Hepatocyte (in vitro differentiated cells): ENCODE results near the gene NUAK1. TPM values are rescaled to one million over a fixed set of nuclear protein-coding genes. Genes with fewer than 3 reads are reported as not detected.
A peak's percentile ranks its signal among the peaks of the same experiment; 100 is the strongest.
"Not testable (repeated sequence)": the region's sequence is repeated elsewhere in the genome, so short reads cannot be mapped to it uniquely, and the experiment has no call there.

Experiments used
- DNase-seq: peaks from one replicate; pipeline ENCODE4 v3.0.0-alpha.2; 2016; ENCODE audit warnings: low spot score
- H2AFZ ChIP-seq: fragments of 200-600 bp; sonication (generic); 2 replicates; pipeline ENCODE4 v1.6.0; 2016; ENCODE audit warnings: antibody characterized with exemption, mild to moderate bottlenecking
- H3K27ac ChIP-seq: fragments of 200-600 bp; sonication (generic); 2 replicates; pipeline ENCODE4 v1.5.1; 2016; ENCODE audit warnings: mild to moderate bottlenecking
- H3K27me3 ChIP-seq: fragments of 200-600 bp; sonication (generic); 2 replicates; pipeline ENCODE4 v1.6.1; 2016
- H3K36me3 ChIP-seq: fragments of 200-600 bp; sonication (generic); replicated peaks from 2 replicates; pipeline ENCODE4 v1.5.1; 2016; ENCODE audit warnings: low read depth; ENCODE audit not compliant: insufficient read depth
- H3K4me1 ChIP-seq: fragments of 200-600 bp; sonication (generic); 2 replicates; pipeline ENCODE4 v1.5.1; 2016; ENCODE audit warnings: mild to moderate bottlenecking, moderate library complexity; ENCODE audit not compliant: insufficient read depth
- H3K4me2 ChIP-seq: fragments of 200-600 bp; sonication (generic); 2 replicates; pipeline ENCODE4 v1.6.0; 2016
- H3K4me3 ChIP-seq: fragments of 200-600 bp; sonication (generic); 2 replicates; pipeline ENCODE4 v1.5.1; 2016; ENCODE audit warnings: mild to moderate bottlenecking
- H3K79me2 ChIP-seq: fragments of 200-600 bp; sonication (generic); 2 replicates; pipeline ENCODE4 v1.6.0; 2017; ENCODE audit warnings: mild to moderate bottlenecking
- H3K9me2 ChIP-seq: fragments of 200-600 bp; sonication (generic); replicated peaks from 2 replicates; pipeline ENCODE4 v1.6.0; 2017; ENCODE audit warnings: mild to moderate bottlenecking; ENCODE audit not compliant: insufficient read depth
- H3K9me3 ChIP-seq: fragments of 200-600 bp; sonication (generic); 2 replicates; pipeline ENCODE4 v1.5.1; 2016; ENCODE audit warnings: low read depth, mild to moderate bottlenecking
- H4K20me1 ChIP-seq: fragments of 200-600 bp; sonication (generic); 2 replicates; pipeline ENCODE4 v1.6.0; 2016; ENCODE audit warnings: mild to moderate bottlenecking; ENCODE audit not compliant: insufficient read depth, poor library complexity, severe bottlenecking
- EZH2 ChIP-seq: fragments of 200-600 bp; sonication (generic); IDR thresholded peaks from 2 replicates; pipeline ENCODE4 v1.6.1; 2016; ENCODE audit warnings: antibody characterized with exemption, mild to moderate bottlenecking, borderline replicate concordance
- EZH2phosphoT487 ChIP-seq: fragments of 200-600 bp; sonication (generic); IDR thresholded peaks from one replicate; pipeline ENCODE4 v1.6.1; 2018; ENCODE audit warnings: antibody characterized with exemption, mild to moderate bottlenecking, low read depth, moderate library complexity; ENCODE audit not compliant: unreplicated experiment, severe bottlenecking
- WGBS: methylation state at CpG from one replicate; pipeline ENCODE4 v1.1.6; 2016; ENCODE audit warnings: low lambda C conversion rate; ENCODE audit errors: missing lambda C conversion rate; 5-methylcytosine and 5-hydroxymethylcytosine counted together
- polyA plus RNA-seq: library from polyadenylated mRNA; unstranded; fragments of >200 nt; fragmentation: Nextera tagmentation; extraction: Ambion mirVana; gene quantifications from 2 replicates; pipeline ENCODE4 v1.2.1, GENCODE V29; 2016
- total RNA-seq: library from RNA; depleted of rRNA; stranded (reverse); fragments of >200 nt; gene quantifications from 2 replicates; pipeline ENCODE4 v1.2.3, GENCODE V29; 2014
- TF ChIP-seq, protein P1 (sequence below): fragments of 200-600 bp; sonication (generic); IDR thresholded peaks from 2 replicates; pipeline ENCODE4 v1.5.1; 2016; ENCODE audit warnings: antibody characterized with exemption, mild to moderate bottlenecking; ENCODE audit not compliant: poor library complexity

The NUAK1 gene
- total and polyA plus RNA-seq, 2 experiments from 2014 or later, result 3.5 to 13.0 TPM

DNA sequence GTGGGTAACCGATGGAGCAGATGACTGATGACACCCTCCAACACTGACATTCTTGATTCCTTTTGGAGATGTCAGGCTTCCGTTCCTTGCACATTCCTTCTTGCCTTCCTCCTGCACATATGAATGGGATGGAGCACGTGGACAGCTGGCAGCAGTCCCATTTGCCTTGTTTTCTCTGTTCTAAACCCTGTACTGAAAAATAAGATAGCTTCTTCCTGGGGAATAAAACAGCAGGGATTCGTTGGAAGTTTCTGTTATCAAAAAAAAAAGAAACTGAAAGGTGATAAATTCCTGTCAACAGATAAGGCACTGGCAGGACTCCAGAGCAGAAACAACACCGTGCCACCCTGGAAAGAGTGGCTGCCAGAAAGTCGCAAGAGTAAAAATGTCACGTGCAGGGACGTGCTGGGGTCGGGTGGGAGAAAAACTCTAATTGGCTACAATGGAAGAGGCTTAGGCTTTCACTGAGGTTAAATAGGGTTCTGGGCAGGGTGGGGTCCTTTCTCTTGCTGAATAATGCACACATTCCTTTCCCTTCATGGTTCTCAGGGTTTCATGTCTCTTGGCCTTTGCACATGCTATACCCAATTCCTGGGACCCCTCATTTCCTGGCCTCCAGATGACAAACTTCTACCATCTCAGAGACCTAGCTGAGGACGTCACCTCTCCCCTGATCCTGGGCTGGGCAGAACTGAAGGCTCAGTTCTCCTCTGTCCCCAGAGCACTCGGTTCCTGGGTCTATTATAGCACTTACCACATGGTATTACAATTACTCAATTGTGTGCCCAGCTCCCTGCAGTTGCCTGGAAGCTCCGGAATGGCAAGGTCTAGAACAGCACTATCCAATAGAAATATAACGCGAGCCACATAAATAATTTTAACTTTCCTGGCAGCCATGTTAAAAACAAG, 7.0 kb upstream of the NUAK1 start:
- Histone ChIP-seq H3K79me2 (peaks cover 28% of the 10 kb centered on the region), H3K9me2 (no peaks in the 10 kb centered on the region), H3K36me3 (no peaks in the 10 kb centered on the region), H4K20me1 (peaks cover 6% of the 10 kb centered on the region), H3K4me1 (peaks cover 10% of the 10 kb centered on the region), H3K27me3 (no peaks in the 10 kb centered on the region), H3K4me2 (no peak overlapping the region), H2AFZ (no peak overlapping the region), H3K27ac (no peak overlapping the region), H3K9me3 (no peaks in the 10 kb centered on the region), H3K4me3 (no peak overlapping the region)
- WGBS, result 61% methylated on average over 14 of the region's 14 CpGs
- no peak for DNase-seq
- TF ChIP-seq EZH2 (no peak), EZH2phosphoT487 (no peak)
- TF ChIP-seq, protein P1, sequence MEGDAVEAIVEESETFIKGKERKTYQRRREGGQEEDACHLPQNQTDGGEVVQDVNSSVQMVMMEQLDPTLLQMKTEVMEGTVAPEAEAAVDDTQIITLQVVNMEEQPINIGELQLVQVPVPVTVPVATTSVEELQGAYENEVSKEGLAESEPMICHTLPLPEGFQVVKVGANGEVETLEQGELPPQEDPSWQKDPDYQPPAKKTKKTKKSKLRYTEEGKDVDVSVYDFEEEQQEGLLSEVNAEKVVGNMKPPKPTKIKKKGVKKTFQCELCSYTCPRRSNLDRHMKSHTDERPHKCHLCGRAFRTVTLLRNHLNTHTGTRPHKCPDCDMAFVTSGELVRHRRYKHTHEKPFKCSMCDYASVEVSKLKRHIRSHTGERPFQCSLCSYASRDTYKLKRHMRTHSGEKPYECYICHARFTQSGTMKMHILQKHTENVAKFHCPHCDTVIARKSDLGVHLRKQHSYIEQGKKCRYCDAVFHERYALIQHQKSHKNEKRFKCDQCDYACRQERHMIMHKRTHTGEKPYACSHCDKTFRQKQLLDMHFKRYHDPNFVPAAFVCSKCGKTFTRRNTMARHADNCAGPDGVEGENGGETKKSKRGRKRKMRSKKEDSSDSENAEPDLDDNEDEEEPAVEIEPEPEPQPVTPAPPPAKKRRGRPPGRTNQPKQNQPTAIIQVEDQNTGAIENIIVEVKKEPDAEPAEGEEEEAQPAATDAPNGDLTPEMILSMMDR, result no peak

DNA sequence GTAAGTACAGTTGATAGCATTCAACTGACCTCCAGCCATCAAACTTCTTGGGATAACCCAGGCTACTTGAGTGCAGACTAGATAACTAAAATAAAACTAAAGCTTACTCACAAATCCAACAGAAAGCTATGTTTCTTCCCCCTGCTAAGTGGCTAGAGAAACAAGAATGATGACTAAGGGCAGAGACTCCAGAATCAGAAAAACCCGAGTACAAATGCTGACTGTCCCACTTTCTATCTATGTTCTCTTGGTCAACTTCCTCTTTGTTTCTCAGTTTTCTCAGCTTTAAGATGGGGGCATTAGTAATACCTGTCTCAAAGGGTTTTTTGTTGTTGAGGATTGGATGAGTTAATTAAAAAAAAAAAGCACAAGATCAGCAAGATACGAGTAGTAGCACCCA, 6.1 kb upstream of the NUAK1 start:
- no peaks in the 10 kb centered on the region for H3K36me3 ChIP-seq
- H3K4me2 ChIP-seq, result no peak overlapping the region
- no peak overlapping the region for H3K27ac ChIP-seq
- H3K4me1 ChIP-seq, result peaks cover 17% of the 10 kb centered on the region
- no peak overlapping the region for H3K4me3 ChIP-seq
- no peaks in the 10 kb centered on the region for H3K9me3 ChIP-seq
- H3K79me2 ChIP-seq, result peaks cover 38% of the 10 kb centered on the region
- no peaks in the 10 kb centered on the region for H3K9me2 ChIP-seq
- TF ChIP-seq, protein P1, result no peak
- TF ChIP-seq EZH2 (no peak), EZH2phosphoT487 (no peak)
- DNase-seq, result no peak
- WGBS, result 81% methylated on average over 2 of the region's 2 CpGs
- H2AFZ ChIP-seq, result no peak overlapping the region
- peaks cover 10% of the 10 kb centered on the region for H4K20me1 ChIP-seq
- no peaks in the 10 kb centered on the region for H3K27me3 ChIP-seq

DNA sequence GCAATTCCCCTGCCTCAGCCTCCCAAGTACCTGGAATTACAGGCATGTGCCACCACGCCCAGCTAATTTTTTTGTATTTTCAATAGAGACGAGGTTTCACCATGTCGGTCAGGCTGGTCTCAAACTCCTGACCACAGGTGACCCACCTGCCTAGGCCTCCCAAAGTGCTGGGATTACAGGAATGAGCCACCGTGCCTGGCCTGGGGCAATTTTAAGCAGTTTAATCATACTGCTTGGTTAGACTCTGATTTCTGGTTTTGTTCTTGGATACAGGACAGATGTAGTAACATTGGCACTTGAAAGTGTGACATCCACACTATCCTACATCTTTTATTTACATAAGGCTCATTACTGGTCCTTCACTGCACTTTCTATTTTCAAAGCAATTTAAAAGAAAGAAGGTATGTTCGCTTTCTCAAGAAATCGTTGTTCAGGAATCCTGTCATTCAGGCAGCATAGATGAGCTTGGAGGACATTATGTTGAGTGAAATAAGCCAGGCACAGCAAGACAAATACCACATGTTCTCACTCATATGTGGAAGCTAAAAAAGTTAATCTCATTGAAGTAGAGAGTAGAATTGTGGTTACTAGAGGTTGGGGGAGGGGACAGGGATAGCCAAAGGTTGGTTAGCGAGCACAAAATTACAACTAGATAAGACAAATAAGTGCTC, 4.0 kb upstream of the NUAK1 start:
- Histone ChIP-seq H3K4me2 (peak overlapping the region; percentile 37), H3K79me2 (peaks cover 50% of the 10 kb centered on the region), H4K20me1 (peaks cover 10% of the 10 kb centered on the region), H3K36me3 (no peaks in the 10 kb centered on the region), H3K27me3 (no peaks in the 10 kb centered on the region), H3K9me3 (no peaks in the 10 kb centered on the region), H3K4me3 (no peak overlapping the region), H2AFZ (no peak overlapping the region), H3K27ac (no peak overlapping the region), H3K4me1 (peaks cover 17% of the 10 kb centered on the region), H3K9me2 (no peaks in the 10 kb centered on the region)
- TF ChIP-seq, protein P1, result no peak
- TF ChIP-seq EZH2, result no peak
- TF ChIP-seq EZH2phosphoT487, result no peak
- no peak for DNase-seq
- WGBS, result 66% methylated on average over 7 of the region's 7 CpGs

DNA sequence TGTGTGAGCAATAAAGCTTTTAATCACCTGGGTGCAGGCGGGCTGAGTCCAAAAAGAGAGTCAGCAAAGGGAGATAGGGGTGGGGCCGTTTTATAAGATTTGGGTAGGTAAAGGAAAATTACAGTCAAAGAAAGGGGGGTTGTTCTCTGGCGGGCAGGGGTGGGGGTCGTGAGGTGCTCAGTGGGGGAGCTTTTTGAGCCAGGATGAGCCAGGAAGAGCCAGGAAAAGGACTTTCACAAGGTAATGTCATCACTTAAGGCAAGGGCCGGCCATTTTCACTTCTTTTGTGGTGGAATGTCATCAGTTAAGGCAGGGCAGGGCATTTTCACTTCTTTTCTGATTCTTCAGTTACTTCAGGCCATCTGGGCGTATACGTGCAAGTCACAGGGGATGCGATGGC, 3.2 kb upstream of the NUAK1 start:
- H3K9me2 ChIP-seq, H3K27ac ChIP-seq, H3K4me3 ChIP-seq, DNase-seq, H3K27me3 ChIP-seq, H2AFZ ChIP-seq, H3K9me3 ChIP-seq, H3K36me3 ChIP-seq: not testable (repeated sequence)
- Histone ChIP-seq H3K79me2 (peaks cover 58% of the 10 kb centered on the region), H3K4me1 (peaks cover 19% of the 10 kb centered on the region), H3K4me2 (peak overlapping the region; percentile 95), H4K20me1 (peaks cover 10% of the 10 kb centered on the region)
- WGBS, result 84% methylated on average over 7 of the region's 8 CpGs
